Stimulated activated CD8-positive, alpha-beta memory T cell treated with anti-CD3 and anti-CD28 coated beads, Interleukin-4, amount 100 ng/mL, for 48 hours (primary cell): Measurements from ENCODE around the gene IL6.
"Not testable (repeated sequence)": the region's sequence is repeated elsewhere in the genome, so short reads cannot be mapped to it uniquely, and the experiment has no call there.

Experiments
- DNase-seq: peaks from one replicate; pipeline ENCODE4 v3.0.0-alpha.2; 2020

The IL6 gene

DNA sequence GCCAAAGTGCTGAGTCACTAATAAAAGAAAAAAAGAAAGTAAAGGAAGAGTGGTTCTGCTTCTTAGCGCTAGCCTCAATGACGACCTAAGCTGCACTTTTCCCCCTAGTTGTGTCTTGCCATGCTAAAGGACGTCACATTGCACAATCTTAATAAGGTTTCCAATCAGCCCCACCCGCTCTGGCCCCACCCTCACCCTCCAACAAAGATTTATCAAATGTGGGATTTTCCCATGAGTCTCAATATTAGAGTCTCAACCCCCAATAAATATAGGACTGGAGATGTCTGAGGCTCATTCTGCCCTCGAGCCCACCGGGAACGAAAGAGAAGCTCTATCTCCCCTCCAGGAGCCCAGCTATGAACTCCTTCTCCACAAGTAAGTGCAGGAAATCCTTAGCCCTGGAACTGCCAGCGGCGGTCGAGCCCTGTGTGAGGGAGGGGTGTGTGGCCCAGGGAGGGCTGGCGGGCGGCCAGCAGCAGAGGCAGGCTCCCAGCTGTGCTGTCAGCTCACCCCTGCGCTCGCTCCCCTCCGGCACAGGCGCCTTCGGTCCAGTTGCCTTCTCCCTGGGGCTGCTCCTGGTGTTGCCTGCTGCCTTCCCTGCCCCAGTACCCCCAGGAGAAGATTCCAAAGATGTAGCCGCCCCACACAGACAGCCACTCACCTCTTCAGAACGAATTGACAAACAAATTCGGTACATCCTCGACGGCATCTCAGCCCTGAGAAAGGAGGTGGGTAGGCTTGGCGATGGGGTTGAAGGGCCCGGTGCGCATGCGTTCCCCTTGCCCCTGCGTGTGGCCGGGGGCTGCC lies at the start of gene IL6:
Gene IL6 (plus strand): TSS at position 294 of the 807 bp plus-strand sequence. CDS start 63 bp downstream, at position 357.
- no peak for DNase-seq

DNA sequence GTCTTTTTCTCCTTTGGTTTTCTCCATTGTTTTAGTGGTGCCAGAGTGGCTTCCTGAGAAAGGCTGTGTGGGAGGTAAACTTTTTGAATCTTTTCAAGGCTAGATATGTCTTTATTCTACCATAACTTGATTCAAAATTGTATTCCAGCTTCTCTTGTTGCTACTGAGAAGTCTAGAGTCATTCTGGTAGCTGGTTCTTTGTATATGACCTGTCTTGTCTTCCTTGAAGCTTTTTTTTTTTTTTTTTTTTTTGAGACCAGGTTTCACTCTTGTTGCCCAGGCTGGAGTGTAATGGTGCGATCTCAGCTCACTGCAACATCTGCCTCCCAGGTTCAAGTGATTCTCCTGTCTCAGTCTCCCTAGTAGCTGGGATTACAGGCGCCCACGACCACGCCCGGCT lies 49.7 kb upstream of the IL6 start:
- not testable (repeated sequence) for DNase-seq

DNA sequence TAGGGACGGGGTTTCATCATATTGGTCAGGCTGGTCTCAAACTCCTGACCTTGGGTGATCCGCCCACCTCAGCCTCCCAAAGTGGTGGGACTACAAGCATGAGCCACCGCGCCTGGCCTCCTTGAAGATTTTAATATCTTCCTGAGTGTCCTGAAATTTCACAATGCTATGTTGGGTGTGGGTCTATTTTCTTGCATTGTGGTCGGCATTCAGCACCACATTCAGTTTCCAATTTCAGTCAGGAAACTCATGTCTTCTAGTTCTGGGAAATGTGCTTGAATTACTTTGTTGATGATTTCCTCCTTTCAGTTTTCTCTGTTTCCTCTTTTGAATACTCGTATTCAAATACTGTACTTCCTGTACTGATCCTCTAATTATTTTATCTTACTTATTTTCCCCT lies 49.3 kb upstream of the IL6 start:
- no peak for DNase-seq

DNA sequence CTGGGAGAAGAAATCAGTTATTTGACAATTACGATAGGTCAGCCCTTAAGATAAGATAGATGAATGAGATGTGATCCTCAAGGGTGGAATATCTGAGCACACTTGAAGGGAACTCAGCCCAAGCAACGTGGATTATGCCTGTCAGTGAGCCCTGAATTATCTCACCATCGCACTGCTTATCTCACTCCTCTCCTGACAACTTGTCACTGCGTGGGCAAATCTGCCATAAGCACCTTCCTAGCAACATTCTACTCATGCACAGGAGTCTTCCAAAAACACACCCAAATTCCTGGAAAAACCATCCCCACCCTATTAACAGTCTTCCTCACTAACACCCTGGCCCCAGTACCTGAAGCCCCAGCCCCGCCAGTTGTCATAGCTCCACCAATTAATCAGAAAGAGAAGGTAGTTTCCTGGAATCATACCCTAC lies 46.5 kb upstream of the IL6 start:
- DNase-seq = no peak

DNA sequence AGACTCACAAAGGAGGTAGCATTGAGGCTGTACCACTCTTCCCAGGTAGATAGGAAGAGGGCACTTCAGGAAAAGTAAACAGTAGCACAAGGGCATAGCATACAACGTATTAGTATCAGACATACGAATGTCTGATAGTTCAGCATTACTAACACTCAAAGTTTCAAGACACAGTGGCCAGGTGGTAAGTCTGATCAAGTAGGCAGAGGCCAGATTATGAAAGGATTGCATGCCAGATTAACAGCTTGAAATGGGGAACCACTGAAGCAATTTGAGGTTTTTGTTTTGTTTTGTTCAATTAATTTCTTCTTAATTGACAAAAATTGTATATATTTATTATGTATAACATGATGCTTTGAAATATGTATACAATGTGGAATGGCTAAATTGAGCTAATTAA lies 45.7 kb upstream of the IL6 start:
- DNase-seq = no peak

DNA sequence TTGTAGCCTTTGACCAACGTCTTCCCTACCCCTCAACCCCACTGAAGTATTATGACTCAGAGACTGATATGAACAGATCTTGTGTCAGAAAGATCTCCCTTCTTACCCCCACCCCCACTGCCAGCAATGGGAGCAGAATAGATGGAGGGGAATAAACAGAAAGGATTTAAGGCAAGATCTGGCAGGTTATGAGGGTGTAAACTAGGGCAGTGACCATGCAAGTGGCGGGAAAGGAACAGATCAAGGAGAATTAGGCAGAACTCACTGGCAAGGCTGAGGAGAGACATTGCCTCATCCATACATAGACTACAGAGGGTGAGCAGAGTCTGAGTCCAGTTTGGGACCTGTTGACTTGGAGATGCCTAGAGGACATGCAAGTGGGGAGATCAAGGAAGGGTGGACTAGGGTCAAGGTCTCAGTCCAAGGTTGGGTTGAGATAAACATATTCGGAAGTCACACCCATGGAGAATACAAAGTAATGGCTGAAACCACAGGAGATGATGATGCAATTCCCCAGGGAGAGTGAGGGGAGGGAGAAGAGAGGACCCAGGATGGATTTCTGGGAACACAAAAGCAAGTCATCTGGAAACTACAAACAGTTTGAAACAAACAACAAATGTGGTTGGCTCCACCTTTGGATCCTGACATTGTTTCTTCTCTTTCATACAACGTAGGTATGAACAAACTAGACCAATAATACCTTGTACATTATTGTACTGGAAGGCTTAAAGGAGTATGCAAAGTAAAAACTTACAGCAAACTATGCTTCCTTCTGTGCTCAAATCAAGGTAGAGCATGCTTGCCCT lies 44.9 kb upstream of the IL6 start:
- DNase-seq = no peak

DNA sequence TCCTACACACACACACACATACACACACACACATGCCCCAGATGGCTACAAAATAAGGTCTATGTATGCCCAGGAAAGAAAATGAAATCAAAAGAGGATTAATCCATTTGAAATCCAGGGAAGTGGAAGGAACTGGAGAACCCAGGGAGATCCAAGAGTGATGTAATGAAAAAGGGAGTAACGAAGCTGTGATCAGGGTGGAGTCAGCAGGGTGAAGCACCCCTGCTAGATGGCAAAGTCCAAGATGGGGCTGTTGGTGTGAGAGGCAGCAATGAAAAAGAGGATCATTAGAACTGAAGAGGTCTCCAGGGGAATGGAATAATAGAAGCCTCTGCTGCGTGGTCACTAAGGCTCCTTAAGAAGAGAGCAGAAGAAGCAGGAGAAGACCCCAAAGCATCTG lies 43.6 kb upstream of the IL6 start:
- no peak for DNase-seq

DNA sequence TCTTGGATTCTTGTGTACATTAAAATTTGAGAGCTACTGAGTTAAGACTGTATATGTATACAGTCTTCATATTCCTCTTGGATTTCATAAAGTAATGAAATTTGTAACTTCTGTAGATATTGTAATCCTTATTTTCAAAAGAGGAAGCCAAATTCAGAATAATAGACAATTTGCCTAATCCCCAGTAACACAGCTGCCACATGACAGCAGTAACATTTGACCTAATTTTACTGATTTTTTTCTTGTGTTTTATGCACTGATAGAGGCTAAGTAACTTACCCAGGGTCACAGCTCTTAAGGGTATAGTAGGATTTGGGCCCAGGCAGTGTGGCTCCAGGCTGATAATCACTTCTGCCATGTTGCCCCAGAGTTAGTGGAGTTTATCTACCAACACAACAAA lies 40.4 kb upstream of the IL6 start:
- DNase-seq = no peak

DNA sequence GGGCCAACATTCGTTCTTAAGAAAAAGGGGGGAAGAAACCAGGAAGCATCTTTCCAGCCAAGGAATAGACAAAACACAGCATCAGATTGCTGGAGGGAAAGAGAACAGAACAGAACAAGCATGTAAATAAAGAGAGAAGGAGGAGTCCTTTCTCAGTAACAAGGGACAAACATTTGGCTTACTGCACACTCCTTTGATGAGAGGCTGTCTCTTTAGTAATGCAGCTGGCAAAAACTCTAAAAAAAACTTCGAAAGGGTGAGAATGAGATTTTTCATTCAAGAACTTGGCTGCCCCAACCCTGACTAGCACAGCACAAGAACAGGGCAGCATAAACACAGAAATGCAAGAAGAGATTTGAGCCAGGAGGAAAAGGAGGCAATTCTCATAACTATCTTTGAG lies 38.9 kb upstream of the IL6 start:
- no peak for DNase-seq

DNA sequence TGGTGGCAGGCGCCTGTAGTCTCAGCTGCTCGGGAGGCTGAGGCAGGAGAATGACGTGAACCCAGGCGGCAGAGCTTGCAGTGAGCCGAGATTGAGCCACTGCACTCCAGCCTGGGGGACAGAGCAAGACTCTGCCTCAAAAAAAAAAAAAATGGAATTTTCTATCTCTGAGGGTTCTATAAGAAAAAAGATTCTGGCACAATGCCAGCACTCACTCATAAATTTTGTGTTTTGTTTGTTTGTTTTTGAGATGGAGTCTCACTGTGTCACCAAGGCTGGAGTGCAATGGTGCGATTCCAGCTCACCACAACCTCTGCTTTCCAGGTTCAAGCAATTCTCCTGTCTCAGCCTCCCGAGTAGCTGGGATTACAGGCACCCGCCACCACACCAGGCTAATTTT lies 38.1 kb upstream of the IL6 start:
- not testable (repeated sequence) for DNase-seq

DNA sequence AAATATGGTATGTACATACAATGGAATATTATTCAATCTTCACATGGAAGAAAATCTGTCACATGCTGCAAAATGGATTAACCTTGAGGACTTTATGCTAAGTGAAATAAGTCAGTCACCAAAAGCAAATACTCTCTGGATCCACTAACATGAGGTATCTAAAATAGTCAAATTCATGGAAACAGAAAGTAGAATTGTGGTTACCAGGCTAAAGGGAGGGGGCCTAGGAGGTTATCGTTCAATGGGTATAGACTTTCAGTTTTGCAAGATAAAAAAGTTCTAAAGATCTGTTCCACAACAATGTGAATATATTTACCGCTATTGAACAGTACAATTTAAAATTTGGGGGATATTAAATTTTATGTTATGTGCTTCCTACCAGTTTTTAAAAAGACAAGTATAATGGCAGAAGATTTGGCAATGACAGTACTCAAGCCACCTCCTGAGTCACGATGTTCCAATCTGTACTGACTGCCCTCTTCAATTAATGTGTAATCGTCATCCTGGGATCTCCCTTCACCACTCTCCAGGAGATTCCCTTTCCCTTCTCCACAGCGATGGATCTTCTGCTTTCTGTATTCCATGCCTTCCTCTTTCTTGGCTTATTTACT lies 32.3 kb upstream of the IL6 start:
- no peak for DNase-seq

DNA sequence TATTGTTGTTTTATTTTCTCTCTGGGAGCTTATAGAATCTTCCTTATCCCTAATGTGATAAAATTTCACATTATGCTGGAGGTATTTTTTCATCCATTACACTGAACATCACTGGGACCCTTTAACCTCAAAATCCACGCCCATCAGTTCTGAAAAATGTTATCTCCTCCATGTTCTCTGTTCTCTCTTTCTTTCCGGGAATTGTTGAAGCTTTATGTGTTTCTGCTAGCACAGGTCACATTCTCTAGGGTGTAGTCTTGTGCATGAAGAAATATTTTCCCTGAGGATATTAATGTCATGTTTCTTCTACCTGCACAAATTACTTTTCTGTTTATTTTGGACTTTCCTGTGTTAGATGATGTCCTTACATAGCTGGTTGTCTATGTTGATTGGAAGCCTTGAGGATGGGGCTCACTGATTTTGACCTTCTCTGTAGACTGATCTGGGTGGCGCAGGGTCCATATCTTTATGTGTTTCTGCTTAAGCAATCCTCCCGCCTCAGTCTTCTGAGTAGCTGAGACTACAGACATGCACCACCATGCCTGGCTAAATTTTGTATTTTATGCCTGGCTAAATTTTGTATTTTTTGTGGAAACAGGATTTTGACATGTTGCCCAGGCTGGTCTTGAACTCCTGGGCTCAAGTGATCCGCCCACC lies 31.4 kb upstream of the IL6 start:
- no peak for DNase-seq

DNA sequence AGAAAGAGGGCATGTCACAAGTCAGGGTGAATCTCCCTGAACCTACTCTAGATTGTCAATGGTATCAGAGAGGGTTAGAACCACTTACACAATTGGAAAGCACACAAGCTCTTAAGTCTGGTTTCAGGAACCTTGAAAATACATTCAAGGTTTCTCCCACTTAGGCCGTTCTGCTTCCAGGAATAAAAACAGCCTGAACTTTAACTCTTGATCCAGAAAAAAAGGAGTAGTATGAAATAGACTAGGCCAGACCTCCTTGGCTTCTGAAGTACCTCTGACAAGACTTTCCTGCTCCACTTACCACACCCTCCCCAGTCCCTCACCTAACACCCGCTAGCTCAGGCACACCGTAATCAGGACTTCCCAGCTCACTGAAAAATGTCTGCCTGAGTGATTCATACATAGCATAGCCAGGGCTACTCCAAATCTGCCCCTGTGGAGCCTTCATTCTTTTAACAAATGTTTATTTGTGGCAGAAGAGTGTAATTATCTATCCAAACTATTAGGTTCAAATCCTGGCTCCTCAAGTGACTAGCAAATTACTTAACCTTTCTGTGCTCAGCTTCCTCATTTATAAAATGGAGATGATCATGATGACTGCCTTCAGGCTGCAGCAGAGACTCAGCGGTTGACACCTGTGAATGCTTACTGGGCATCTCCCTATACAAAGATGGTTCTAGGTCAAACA lies 30.3 kb upstream of the IL6 start:
- no peak for DNase-seq

DNA sequence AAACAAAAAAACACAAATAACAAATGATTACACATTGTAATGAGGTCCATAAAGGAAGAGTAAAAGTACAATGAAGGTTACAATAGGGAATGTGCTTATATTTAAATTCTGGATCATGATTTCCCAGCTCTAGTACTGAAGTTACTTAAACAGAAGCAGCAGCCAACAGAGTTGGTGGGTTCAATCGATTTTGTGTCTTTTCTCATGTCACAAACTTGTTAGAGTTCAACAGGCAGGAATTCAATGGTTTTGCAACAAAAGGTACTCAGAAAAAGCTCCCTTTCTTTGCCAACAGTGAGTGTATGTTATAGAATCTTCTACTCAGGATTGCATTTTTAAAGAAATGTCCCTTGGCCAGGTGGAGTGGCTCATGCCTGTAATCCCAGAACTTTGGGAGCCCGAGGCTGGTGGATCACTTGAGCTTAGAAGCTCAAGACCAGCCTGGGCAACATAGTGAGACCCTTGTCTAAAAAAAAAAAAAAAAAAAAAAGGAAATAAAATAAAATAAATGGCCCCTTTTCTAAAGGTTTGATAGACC lies 29.6 kb upstream of the IL6 start:
- DNase-seq = no peak

DNA sequence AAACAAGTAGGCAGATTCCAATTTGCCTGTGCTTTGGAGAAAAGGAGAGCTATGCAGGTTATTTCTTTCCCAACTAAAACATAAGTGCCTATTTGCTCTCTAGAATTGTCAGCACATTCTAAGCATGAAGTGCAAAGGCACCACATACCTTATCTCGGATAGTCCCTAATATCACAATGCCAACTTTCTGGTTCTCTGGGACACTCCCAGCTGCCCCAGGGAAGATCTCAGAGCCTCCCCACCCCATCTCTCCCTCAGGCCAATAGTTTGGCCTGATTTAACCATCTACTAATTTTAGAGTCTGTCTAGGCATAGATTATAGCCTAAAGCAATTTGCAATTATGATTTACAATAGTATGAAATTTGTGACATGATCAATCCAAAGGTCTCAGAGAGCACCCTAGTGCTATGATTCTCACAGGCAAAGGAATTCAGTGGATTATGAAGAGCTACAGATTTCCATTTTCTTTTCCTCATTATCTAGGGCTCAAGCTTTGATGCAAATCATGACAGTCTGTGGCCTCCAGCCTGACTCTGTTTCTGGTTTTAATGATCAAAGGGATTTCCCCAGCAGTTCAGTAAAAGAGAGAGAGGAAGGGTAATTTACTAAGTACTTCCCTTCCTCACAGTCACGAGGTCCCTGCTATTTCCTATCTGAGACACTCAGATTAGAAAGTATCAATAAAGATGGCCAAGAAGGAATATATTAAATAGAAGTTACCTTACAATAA lies 29.0 kb upstream of the IL6 start:
- no peak for DNase-seq

DNA sequence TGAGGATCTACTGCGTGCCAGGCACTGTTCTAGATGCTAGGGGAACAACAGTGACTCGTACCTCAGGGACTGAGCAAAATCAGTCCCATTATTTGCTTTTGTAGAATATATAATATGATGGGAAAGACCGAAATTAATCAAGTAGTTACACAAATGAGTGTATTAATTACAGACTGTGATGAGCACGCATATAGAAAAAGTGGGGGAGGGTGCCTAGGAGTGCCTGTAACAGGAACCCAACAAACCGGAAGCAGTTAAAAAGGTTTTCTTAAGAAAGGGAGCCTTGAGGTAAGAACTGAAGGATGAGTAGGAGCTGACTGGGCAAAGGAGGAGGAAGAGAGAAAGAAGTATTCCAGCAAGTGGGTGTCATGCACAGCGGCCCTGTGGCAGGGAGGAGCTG lies 28.2 kb upstream of the IL6 start:
- no peak for DNase-seq

DNA sequence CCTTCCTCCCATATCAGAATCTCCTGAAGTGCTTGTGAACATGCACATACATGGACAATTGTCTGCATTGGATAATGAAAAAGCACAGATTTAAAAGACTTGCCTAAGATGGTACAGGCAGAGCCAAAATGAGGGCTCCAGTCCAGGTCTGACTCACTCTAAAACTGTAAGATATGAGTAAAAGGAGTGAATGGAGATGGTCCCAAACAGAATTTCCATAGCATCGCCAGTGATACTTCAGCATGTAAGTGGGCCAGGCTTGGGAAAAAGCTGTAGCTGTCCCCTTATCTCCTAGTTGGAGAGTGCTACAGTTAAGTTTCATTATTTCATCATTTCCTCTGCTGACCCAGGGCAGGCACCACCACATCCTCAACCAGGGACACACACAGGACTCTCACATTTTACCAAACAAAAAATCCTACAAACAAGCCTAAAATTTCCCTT lies 26.4 kb upstream of the IL6 start:
- DNase-seq = no peak

DNA sequence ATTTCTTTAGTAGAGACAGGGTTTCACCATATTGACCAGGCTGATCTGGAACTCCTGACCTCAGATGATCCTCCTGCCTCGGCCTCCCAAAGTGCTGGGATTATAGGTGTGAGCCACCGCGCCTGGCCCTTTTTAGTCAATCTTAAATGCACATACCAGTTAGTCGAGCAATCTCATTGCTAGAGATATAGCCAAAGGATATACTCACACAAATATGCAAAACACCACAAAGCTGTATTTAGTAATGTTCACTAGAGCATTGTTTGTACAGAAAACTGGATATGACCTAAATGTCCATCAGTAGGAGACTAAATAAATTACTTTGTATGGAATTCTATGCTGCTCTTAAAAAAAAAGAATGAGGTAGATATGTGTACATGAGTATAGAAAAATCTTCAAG lies 24.5 kb upstream of the IL6 start:
- DNase-seq = no peak

DNA sequence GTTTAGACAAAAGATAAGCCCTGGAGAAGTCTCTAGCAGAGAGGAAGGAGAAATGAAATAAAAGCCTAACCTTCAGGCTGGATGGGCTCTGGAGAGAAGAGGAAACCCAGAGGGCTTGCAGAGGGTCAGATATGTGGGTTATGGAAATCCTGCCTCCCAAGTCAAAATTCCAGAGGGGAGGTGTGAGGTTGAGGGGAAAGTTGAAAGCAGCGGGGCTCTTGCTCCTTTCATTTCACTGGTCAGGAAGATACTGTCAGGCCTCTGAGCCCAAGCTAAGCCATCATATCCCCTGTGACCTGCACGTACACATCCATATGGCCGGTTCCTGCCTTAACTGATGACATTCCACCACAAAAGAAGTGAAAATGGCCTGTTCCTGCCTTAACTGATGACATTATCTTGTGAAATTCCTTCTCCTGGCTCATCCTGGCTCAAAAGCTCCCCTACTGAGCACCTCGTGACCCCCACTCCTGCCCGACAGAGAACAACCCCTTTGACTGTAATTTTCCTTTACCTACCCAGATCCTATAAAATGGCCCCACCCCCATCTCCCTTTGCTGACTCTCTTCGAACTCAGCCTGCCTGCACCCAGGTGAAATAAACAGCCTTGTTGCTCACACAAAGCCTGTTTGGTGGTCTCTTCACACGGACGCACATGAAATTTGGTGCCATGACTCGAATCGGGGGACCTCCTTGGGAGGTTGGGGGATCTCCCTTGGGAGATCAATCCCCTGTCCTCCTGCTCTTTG lies 23.7 kb upstream of the IL6 start:
- DNase-seq = not testable (repeated sequence)

DNA sequence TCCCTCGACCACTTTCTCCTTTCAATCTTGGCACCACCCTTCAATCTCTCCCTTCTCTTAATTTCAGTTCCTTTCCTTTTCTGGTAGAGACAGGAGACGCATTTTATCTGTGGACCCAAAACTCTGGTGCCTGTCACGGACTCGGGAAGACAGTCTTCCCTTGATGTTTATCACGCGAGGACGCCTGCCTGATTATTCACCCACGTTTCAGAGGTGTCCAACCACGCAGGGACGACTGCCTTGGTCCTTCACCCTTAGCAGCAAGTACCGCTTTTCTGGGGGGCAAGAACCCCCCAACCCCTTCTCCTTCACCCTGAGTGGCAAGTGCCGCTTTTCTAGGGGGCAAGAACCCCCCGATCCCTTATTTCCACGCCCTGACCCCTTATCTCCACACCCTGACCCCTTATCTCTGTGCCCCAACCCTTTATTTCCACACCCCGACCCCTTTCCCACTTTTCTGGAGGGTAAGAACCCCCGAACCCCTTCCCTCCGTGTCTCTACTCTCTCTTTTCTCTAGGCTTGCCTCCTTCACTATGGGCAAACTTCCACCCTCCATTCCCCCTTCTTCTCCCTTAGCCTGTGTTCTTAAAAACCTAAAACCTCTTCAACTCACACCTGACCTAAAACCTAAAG lies 22.9 kb upstream of the IL6 start:
- DNase-seq = not testable (repeated sequence)
